ENCODE measurements around the gene DBNDD1.
"Not testable (repeated sequence)": the region's sequence is repeated elsewhere in the genome, so short reads cannot be mapped to it uniquely, and the experiment has no call there.

Gene DBNDD1

GRCh38 chr16:90007635-90008234 is 11.5 kb downstream of the DBNDD1 start:
- not testable (repeated sequence) for H3K36me3 ChIP-seq (ENCODE audit: control insufficient read depth, insufficient read depth, low read length); H3K9me3 ChIP-seq (ENCODE audit: control insufficient read depth, insufficient read depth, low read length); H3K4me3 ChIP-seq (ENCODE audit: low read depth, low read length); H3K27me3 ChIP-seq (ENCODE audit: control insufficient read depth, insufficient read depth, low read length); H3K4me1 ChIP-seq (ENCODE audit: control insufficient read depth, insufficient read depth, low read length); H3K9ac ChIP-seq (ENCODE audit: low read depth, low read length)

- H3K9ac ChIP-seq (ENCODE audit: low read depth, low read length), result no peak overlapping the region
- peaks cover 9% of the 10 kb centered on the region for H3K36me3 ChIP-seq (ENCODE audit: control insufficient read depth, insufficient read depth, low read length)
- no peak overlapping the region for H3K4me3 ChIP-seq (ENCODE audit: low read depth, low read length)
- no peaks in the 10 kb centered on the region for H3K27me3 ChIP-seq (ENCODE audit: control insufficient read depth, insufficient read depth, low read length)
- no peaks in the 10 kb centered on the region for H3K9me3 ChIP-seq (ENCODE audit: control insufficient read depth, insufficient read depth, low read length)
- no peaks in the 10 kb centered on the region for H3K4me1 ChIP-seq (ENCODE audit: control insufficient read depth, insufficient read depth, low read length)
Measured at GRCh38 chr16:90007015-90007414, 12.2 kb downstream of the DBNDD1 start.

GRCh38 chr16:90005956-90006663 is 13.1 kb downstream of the DBNDD1 start:
- H3K27me3 ChIP-seq (ENCODE audit: control insufficient read depth, insufficient read depth, low read length), result no peaks in the 10 kb centered on the region
- H3K9me3 ChIP-seq (ENCODE audit: control insufficient read depth, insufficient read depth, low read length), result no peaks in the 10 kb centered on the region
- no peak overlapping the region for H3K4me3 ChIP-seq (ENCODE audit: low read depth, low read length)
- H3K36me3 ChIP-seq (ENCODE audit: control insufficient read depth, insufficient read depth, low read length), result peaks cover 10% of the 10 kb centered on the region
- no peaks in the 10 kb centered on the region for H3K4me1 ChIP-seq (ENCODE audit: control insufficient read depth, insufficient read depth, low read length)
- no peak overlapping the region for H3K9ac ChIP-seq (ENCODE audit: low read depth, low read length)

GRCh38 chr16:90004577-90004976 is 14.7 kb downstream of the DBNDD1 start:
- Histone ChIP-seq H3K36me3 (ENCODE audit: control insufficient read depth, insufficient read depth, low read length) (peaks cover 16% of the 10 kb centered on the region), H3K4me1 (ENCODE audit: control insufficient read depth, insufficient read depth, low read length) (no peaks in the 10 kb centered on the region), H3K4me3 (ENCODE audit: low read depth, low read length) (no peak overlapping the region), H3K9ac (ENCODE audit: low read depth, low read length) (peak overlapping the region; percentile 32), H3K9me3 (ENCODE audit: control insufficient read depth, insufficient read depth, low read length) (no peaks in the 10 kb centered on the region), H3K27me3 (ENCODE audit: control insufficient read depth, insufficient read depth, low read length) (no peaks in the 10 kb centered on the region)

GRCh38 chr16:90002759-90003158 is 16.5 kb downstream of the DBNDD1 start:
- no peak overlapping the region for H3K4me3 ChIP-seq (ENCODE audit: low read depth, low read length)
- H3K4me1 ChIP-seq (ENCODE audit: control insufficient read depth, insufficient read depth, low read length), result no peaks in the 10 kb centered on the region
- no peaks in the 10 kb centered on the region for H3K27me3 ChIP-seq (ENCODE audit: control insufficient read depth, insufficient read depth, low read length)
- H3K9me3 ChIP-seq (ENCODE audit: control insufficient read depth, insufficient read depth, low read length), result no peaks in the 10 kb centered on the region
- H3K9ac ChIP-seq (ENCODE audit: low read depth, low read length), result no peak overlapping the region
- H3K36me3 ChIP-seq (ENCODE audit: control insufficient read depth, insufficient read depth, low read length), result peaks cover 21% of the 10 kb centered on the region

GRCh38 chr16:90001761-90002503 is 17.3 kb downstream of the DBNDD1 start:
- no peaks in the 10 kb centered on the region for H3K9me3 ChIP-seq (ENCODE audit: control insufficient read depth, insufficient read depth, low read length)
- H3K4me1 ChIP-seq (ENCODE audit: control insufficient read depth, insufficient read depth, low read length), result no peaks in the 10 kb centered on the region
- H3K4me3 ChIP-seq (ENCODE audit: low read depth, low read length), result no peak overlapping the region
- H3K9ac ChIP-seq (ENCODE audit: low read depth, low read length), result no peak overlapping the region
- H3K36me3 ChIP-seq (ENCODE audit: control insufficient read depth, insufficient read depth, low read length), result peaks cover 21% of the 10 kb centered on the region
- no peaks in the 10 kb centered on the region for H3K27me3 ChIP-seq (ENCODE audit: control insufficient read depth, insufficient read depth, low read length)

GRCh38 chr16:90000733-90001427 is 18.4 kb downstream of the DBNDD1 start:
- peaks cover 28% of the 10 kb centered on the region for H3K36me3 ChIP-seq (ENCODE audit: control insufficient read depth, insufficient read depth, low read length)
- no peaks in the 10 kb centered on the region for H3K27me3 ChIP-seq (ENCODE audit: control insufficient read depth, insufficient read depth, low read length)
- H3K4me1 ChIP-seq (ENCODE audit: control insufficient read depth, insufficient read depth, low read length), result no peaks in the 10 kb centered on the region
- H3K9me3 ChIP-seq (ENCODE audit: control insufficient read depth, insufficient read depth, low read length), result peaks cover 1% of the 10 kb centered on the region
- H3K4me3 ChIP-seq (ENCODE audit: low read depth, low read length), result no peak overlapping the region
- no peak overlapping the region for H3K9ac ChIP-seq (ENCODE audit: low read depth, low read length)

GRCh38 chr16:89999831-90000574 is 19.3 kb downstream of the DBNDD1 start:
- Histone ChIP-seq H3K9me3 (ENCODE audit: control insufficient read depth, insufficient read depth, low read length) (peaks cover 9% of the 10 kb centered on the region), H3K9ac (ENCODE audit: low read depth, low read length) (no peak overlapping the region), H3K4me3 (ENCODE audit: low read depth, low read length) (no peak overlapping the region), H3K27me3 (ENCODE audit: control insufficient read depth, insufficient read depth, low read length) (no peaks in the 10 kb centered on the region), H3K36me3 (ENCODE audit: control insufficient read depth, insufficient read depth, low read length) (peaks cover 33% of the 10 kb centered on the region), H3K4me1 (ENCODE audit: control insufficient read depth, insufficient read depth, low read length) (no peaks in the 10 kb centered on the region)

GRCh38 chr16:89996178-89996489 is 23.1 kb downstream of the DBNDD1 start:
- no peak overlapping the region for H3K4me3 ChIP-seq (ENCODE audit: low read depth, low read length)
- peaks cover 10% of the 10 kb centered on the region for H3K9me3 ChIP-seq (ENCODE audit: control insufficient read depth, insufficient read depth, low read length)
- H3K27me3 ChIP-seq (ENCODE audit: control insufficient read depth, insufficient read depth, low read length), result no peaks in the 10 kb centered on the region
- peaks cover 46% of the 10 kb centered on the region for H3K36me3 ChIP-seq (ENCODE audit: control insufficient read depth, insufficient read depth, low read length)
- no peak overlapping the region for H3K9ac ChIP-seq (ENCODE audit: low read depth, low read length)
- no peaks in the 10 kb centered on the region for H3K4me1 ChIP-seq (ENCODE audit: control insufficient read depth, insufficient read depth, low read length)

- not testable (repeated sequence) for H3K27me3 ChIP-seq (ENCODE audit: control insufficient read depth, insufficient read depth, low read length); H3K4me3 ChIP-seq (ENCODE audit: low read depth, low read length); H3K9ac ChIP-seq (ENCODE audit: low read depth, low read length); H3K4me1 ChIP-seq (ENCODE audit: control insufficient read depth, insufficient read depth, low read length); H3K9me3 ChIP-seq (ENCODE audit: control insufficient read depth, insufficient read depth, low read length)
- peaks cover 47% of the 10 kb centered on the region for H3K36me3 ChIP-seq (ENCODE audit: control insufficient read depth, insufficient read depth, low read length)
Measured at GRCh38 chr16:89995475-89996177, 23.6 kb downstream of the DBNDD1 start.

Measured in iPS-15b (cell line).